GM10266 (cell line): ENCODE data around the gene LAMB1.

Experiments
- DNase-seq: peaks from one replicate; pipeline ENCODE4 v3.0.0; 2012; ENCODE audit errors: extremely low spot score
- CTCF ChIP-seq: IDR thresholded peaks from 2 replicates; pipeline ENCODE4 v1.5.1; 2012; ENCODE audit warnings: mild to moderate bottlenecking, low read depth; ENCODE audit not compliant: control insufficient read depth, insufficient read depth; ENCODE audit errors: missing control alignments

The LAMB1 gene

GRCh38 chr7:107951896-107952295 lies 51.1 kb downstream of the LAMB1 start:
- no peak for TF ChIP-seq CTCF
- no peak for DNase-seq

GRCh38 chr7:107951172-107951787 lies 51.7 kb downstream of the LAMB1 start:
- DNase-seq: no peak
- TF ChIP-seq CTCF: no peak

GRCh38 chr7:107949443-107949935 lies 53.5 kb downstream of the LAMB1 start:
- no peak for DNase-seq
- no peak for TF ChIP-seq CTCF

GRCh38 chr7:107948645-107949442 lies 54.1 kb downstream of the LAMB1 start:
- no peak for TF ChIP-seq CTCF
- DNase-seq: no peak

GRCh38 chr7:107946881-107947280 lies 56.1 kb downstream of the LAMB1 start:
- TF ChIP-seq CTCF: no peak

GRCh38 chr7:107946451-107946850 lies 56.5 kb downstream of the LAMB1 start:
- no peak for TF ChIP-seq CTCF

More at GRCh38 chr7:107946881-107947280, 56.1 kb downstream of the LAMB1 start:
- DNase-seq: no peak

GRCh38 chr7:107945332-107945731 lies 57.6 kb downstream of the LAMB1 start:
- DNase-seq: no peak
- no peak for TF ChIP-seq CTCF

More at GRCh38 chr7:107946451-107946850, 56.5 kb downstream of the LAMB1 start:
- no peak for DNase-seq
